SK-N-MC (cell line): ENCODE results near the gene ZBTB7C.

Experiments used
- EZH2 ChIP-seq: fragments of 200-600 bp; sonication (generic); IDR thresholded peaks from one replicate; pipeline ENCODE4 v1.6.1; 2017; ENCODE audit warnings: antibody characterized with exemption
- FOXP2 ChIP-seq: optimal IDR thresholded peaks from 2 replicates; pipeline ENCODE3; 2011; ENCODE audit warnings: mild to moderate bottlenecking, moderate library complexity; ENCODE audit not compliant: insufficient read depth; ENCODE audit errors: extremely low read length, control extremely low read depth
- POLR2AphosphoS5 ChIP-seq: IDR thresholded peaks from 2 replicates; pipeline ENCODE4 v1.6.1; 2012; ENCODE audit warnings: mild to moderate bottlenecking, low read depth, low read length, borderline replicate concordance

DNA sequence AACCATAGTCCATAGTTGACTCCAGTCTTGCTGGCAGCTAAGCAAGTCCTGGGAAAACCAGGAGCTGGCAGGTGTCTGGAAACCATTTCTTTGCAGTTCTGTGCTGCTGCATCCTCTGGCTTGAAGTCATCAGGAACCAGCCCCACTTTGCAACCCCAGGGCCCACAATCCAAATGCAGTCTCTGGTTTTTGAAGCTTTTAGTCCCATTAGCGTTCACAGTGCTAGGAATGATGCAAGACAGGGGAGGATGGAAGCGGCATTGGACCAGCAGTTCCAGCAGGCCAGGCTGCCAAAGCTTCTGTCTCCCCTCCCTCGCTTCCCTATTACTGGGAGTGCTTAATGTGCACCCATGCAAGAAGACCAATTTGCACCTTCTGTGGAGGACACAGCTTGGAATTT, 106.4 kb downstream of the ZBTB7C start:
- TF ChIP-seq EZH2 (no peak), POLR2AphosphoS5 (no peak), FOXP2 (no peak)
